Hematopoietic multipotent progenitor cell treated with erythropoietin and hydrocortisone succinate and interleukin-3 and kit ligand, for 15 days (in vitro differentiated cells): ENCODE data around the gene NLRP6.
"Not testable (repeated sequence)": the region's sequence is repeated elsewhere in the genome, so short reads cannot be mapped to it uniquely, and the experiment has no call there.

Experiments
- DNase-seq: peaks from one replicate; pipeline ENCODE4 v3.0.0-alpha.2; 2015; ENCODE audit warnings: low spot score

NLRP6 gene

GRCh38 chr11:293852-294661 lies 15.8 kb downstream of the NLRP6 start:
- no peak for DNase-seq

DNA sequence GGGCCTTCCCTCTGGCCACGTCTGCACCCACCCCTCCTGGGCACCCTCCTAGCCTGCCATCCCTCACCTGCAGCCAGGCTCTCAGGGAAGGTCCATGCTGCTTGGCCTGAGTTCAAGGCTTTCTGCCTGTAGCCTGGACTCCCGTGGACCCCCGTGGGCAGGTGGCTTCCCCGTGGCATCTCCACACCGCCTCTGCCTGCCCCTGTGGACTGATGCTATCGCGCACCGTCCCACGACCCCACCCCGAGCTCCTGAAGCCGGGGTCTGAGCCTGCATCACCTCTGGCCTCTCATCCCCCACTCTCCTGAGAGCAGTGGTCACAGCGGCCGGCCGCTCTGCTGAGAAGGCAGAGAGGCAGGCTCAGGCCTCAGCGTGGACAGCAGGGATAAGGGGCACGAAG lies 16.6 kb downstream of the NLRP6 start:
- no peak for DNase-seq

DNA sequence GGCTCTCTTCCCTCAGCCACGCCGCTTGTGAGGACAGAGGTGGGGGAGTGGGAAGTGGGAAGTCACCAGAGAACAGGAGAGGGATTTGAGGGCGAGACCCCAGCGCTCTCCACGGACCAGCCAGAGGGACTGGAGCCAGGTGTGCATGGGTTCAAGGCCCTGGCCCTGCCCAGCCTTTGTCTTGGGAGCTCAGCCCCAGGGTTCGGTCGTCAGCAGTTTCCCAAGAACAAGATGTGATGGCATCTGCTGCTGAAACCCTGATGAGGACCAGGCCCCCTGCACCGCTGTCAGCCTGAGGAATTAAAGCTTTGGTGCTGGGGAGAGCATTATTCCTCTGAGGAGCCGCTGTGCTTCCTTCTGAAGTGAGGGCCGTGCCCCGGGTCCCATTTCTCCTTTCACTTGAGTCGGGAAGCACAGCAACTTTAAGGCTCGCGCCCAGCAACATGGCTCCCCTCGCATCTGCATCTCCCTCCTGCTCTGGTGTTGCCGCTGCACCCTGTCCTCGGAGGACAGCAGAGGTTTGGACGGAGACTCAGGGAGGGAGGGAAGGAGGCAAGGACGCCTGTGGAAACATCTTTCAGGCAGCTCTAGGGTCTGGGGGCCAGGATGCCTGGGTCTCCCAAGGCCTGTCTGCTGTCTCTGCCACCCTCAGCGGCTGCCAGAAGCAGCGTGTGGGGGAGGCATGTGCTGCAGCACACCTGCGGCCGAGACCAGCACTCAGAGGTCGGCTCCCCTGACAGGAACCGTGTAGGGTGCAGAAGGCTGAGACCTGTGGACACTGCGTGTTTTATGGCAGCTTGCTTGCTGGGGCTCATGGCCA lies 17.4 kb downstream of the NLRP6 start:
- DNase-seq, result no peak

DNA sequence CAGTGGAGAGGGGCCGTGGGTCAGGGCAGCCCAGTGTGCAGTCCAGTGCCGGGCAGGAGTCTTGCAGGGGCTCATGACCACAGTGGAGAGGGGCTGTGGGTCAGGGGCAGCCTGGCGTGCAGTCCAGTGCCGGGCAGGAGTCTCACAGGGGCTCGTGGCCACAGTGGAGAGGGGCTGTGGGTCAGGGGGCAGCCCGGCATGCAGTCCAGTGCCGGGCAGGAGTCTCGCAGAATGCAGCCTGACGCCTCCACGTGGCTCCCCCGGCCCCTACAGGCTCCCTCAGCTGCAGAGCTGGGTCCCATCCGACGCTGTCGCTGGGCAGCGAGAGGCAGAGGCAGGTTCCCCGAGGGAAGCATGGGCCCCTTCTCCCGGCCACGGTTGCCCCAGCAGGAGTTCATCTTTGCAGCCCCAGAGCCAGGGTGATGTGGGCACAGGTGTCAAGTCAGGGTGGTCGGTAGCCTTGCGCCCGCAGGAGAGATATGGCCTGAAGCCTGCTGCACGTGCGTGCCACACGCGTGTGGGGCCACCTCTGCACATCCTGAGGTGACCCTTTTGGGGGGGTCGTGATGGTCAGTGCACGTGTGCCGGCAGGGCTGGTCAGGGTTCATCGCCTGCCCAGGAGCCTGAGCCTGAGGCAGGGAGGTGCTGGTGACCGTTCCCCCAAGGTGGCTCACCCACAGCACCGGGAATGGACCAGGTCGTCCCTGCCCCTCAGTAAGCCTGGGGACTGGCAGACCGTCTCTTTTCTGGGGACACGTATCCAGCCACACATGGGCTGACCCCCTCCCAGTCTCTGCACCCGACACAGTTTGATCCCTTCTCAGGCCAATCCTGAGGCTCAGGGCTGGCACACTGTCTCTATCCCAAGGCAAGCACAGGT lies 18.2 kb downstream of the NLRP6 start:
- no peak for DNase-seq

DNA sequence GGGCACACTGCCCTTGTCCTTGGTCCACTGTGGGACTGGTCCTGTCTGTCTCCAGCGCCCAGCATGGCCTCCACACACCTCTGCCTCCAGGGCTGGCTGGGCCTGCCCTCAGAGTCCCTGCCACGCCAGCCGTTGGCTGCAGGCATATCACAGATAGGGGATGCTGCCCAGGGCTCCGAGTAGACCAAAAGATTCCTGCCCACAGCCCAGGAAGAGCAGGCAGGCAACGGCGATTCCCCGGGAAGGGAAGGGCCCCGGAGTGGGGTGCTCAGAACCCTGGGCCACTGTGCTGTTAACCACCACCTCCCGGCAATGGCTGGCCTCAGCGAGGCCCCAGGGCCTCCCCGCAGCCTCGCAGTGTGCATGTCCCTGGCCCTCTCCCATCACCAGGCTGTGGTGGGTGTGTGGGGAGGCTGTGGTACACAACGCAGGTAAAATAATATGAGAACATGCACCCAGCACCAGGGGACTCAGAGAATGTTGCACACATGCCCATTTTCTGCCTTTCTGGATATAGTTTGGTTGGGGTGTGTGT lies 18.9 kb downstream of the NLRP6 start:
- no peak for DNase-seq

GRCh38 chr11:297586-298405 lies 19.6 kb downstream of the NLRP6 start:
- no peak for DNase-seq

DNA sequence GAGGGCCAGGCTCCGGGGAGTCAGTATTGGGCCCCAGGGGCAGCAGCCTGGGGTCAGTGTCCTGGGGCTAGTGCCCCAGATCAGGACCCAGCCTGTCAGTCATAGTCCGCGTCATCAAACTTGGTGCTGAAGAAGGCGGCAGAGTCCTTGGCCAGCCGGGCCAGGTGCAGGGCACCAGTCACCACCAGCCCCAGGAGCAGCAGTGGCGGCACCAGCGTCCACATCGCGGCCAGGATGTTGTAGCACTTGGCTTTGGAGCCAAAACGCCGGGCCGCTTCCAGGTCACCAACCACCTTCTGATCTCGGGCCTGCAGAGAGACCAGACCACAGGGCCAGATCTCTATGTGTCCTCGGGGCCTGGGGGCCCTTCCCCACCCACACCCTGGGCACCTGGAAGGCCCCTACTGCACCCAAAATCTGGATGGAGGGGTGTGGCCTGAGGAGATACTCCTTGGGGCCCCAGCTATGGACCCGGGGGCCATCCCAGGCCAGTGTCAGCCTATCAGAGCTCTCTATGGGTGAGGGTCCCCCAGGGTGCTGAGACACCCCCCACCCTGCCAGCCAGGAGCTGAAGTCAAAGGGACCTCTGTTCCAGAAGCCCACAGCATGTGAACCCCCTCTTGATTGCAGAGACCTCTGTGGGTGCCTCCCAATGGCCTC lies 20.3 kb downstream of the NLRP6 start:
- no peak for DNase-seq

GRCh38 chr11:299081-299891 lies 21.1 kb downstream of the NLRP6 start, which contains the start of gene IFITM5:
Gene IFITM5 (minus strand): TSS chr11:299526. CDS start chr11:299490, 36 bp downstream.
- DNase-seq, result no peak

- no peak for DNase-seq
Measured at GRCh38 chr11:299951-300735, 21.9 kb downstream of the NLRP6 start.

GRCh38 chr11:303363-303762 lies 25.2 kb downstream of the NLRP6 start:
- DNase-seq, result no peak

DNA sequence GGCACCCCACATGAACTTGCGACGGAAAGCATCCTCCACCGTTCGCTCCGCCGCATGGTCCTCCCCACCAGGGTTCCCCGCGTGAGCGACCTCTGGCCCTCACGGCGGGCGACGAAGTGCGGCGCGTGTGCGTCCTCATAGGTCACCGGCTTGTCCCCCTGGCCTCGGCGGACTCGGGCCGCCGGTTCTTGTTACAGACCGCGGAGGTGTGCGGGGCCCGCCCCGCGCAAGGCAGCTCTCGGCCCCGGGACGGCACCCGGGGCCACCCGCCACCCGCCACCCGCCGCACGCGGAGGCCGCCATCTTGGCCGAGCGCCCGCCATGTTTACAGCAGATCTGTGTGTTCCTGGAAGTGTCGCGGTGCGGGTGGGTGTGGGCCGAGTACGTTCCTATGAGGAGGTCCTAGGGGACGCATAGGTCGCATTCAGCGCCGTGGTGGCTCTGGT lies 25.9 kb downstream of the NLRP6 start:
- DNase-seq, result no peak

- DNase-seq, result peak; percentile 45
Measured at GRCh38 chr11:304915-305843, 27.0 kb downstream of the NLRP6 start.

- DNase-seq, result no peak
Measured at GRCh38 chr11:305844-306211, 27.6 kb downstream of the NLRP6 start.

DNA sequence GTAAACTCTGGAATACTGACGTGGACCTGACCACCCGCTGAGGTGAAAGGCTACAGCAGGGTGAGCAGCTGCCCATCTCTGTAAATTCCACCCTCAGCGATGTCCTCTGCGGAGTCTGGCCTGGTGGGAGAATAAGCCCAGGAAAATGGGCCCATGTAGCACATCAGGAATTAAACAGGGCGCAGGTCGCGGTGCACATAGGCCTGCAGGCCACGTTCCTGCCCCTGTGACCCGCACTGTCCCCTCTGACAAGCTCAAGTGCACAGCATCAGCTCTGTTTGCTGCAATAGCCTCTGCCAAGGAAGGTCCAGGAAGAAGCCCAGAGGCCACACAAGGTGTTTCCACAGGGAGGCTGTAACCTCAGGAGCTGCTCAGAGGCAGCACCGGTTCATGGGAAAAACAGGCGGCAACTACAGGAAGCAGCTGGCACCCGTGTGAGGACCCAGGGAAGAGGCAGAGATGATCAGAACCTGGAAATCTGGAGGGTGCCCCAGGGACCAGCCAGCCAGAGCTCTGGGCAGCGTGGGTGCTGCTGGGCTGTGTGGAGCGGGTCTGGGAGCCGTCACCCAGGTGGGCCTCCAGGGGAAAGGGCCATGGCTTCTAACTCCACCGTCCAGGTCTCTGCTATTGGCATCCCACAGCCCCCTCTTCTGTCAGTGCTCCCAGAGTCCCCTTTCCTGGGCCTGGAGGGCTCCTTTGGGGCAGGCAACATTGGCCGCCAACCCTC lies 28.6 kb downstream of the NLRP6 start:
- no peak for DNase-seq

DNA sequence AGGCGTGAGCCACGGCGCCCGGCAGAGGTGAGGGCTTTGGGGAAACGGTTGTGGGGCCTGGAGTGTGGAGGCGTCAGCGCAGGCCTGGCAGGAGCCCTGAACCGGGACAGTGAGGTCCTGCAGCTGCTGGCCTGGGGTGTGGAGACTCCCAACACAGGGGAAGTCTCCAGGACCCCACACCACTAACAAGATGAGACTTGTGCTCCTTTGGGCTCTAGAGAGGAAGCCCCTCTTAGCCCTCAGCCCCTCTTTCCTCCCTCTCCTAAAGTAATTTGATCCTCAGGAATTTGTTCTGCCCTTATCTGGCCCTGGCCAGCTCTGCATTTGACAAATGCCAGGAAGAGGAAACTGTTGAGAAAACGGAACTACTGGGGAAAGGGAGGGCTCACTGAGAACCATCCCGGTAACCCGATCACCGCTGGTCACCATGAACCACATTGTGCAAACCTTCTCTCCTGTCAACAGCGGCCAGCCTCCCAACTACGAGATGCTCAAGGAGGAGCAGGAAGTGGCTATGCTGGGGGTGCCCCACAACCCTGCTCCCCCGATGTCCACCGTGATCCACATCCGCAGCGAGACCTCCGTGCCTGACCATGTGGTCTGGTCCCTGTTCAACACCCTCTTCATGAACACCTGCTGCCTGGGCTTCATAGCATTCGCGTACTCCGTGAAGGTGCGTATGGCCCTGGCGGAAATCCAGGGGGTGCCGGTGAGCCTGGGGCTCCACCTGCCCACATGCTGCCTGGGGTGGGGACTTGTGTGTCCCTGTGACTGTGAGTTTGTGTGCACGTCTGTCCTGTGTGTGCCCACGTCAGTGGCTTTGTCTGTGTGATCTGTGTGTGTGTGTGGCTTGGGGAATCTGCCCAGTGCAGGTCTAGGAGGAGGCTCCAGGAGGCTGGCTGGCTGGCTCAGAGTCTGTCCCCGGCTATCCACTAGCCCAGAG lies 29.8 kb downstream of the NLRP6 start, which contains the start of gene IFITM2:
TSS of gene IFITM2 (plus strand) at position 51 of the 943 bp plus-strand sequence. CDS start at position 428, 377 bp downstream.
- not testable (repeated sequence) for DNase-seq
